Heart right ventricle (tissue), 16 donors: ENCODE results near the gene SRSF12. TPM values are rescaled to one million over a fixed set of nuclear protein-coding genes. Genes with fewer than 3 reads are reported as not detected.

Experiments used
- ATAC-seq, 8 donors: fragments of 200-7000 bp; cut with Tn5 transposase; one replicate each; pipeline ENCODE4 v1.9.1; 2020; ENCODE audit warnings: mild to moderate bottlenecking in 8 of 8, moderate library complexity in 8 of 8, moderate number of reproducible peaks in 1 of 8
- DNase-seq, 2 donors: peaks; one replicate each; pipeline ENCODE4 v3.0.0-alpha.2; 2020
- H3K27ac ChIP-seq, 10 donors: fragments of 200-600 bp; sonication (generic) in 2 of 10; one replicate each; pipeline versions ENCODE4 v1.5.0 to v1.8.0; 2020 to 2022; ENCODE audit warnings: mild to moderate bottlenecking in 3 of 10
- H3K27me3 ChIP-seq, 7 donors: fragments of 200-600 bp; one replicate each; pipeline ENCODE4 v1.8.0; 2021 to 2022; ENCODE audit warnings: mild to moderate bottlenecking in 2 of 7
- H3K36me3 ChIP-seq, 9 donors: fragments of 200-600 bp; sonication (generic) in 1 of 9; one replicate each; pipeline versions ENCODE4 v1.5.0 to v1.8.0; 2020 to 2022; ENCODE audit warnings: mild to moderate bottlenecking in 2 of 9
- H3K4me1 ChIP-seq, 9 donors: fragments of 200-600 bp; sonication (generic) in 1 of 9; one replicate each; pipeline versions ENCODE4 v1.5.0 to v1.8.0; 2020 to 2022; ENCODE audit warnings: mild to moderate bottlenecking in 4 of 9
- H3K4me3 ChIP-seq, 10 donors: fragments of 200-600 bp; sonication (generic) in 2 of 10; one replicate each; pipeline versions ENCODE4 v1.5.0 to v1.8.0; 2020 to 2022; ENCODE audit warnings: mild to moderate bottlenecking in 7 of 10, moderate library complexity in 2 of 10
- H3K9me3 ChIP-seq, 11 donors: fragments of 200-600 bp in 10 of 11; sonication (generic) in 2 of 11; one replicate each; pipeline versions ENCODE4 v1.5.0 to v1.8.0; 2013 to 2022; ENCODE audit warnings: mild to moderate bottlenecking in 2 of 11, control low read depth in 1 of 11, moderate library complexity in 1 of 11
- CTCF ChIP-seq, 9 donors: fragments of 200-600 bp; sonication (generic) in 2 of 9; IDR thresholded peaks; one replicate each; pipeline versions ENCODE4 v1.5.0 to v1.8.0; 2021 to 2022; ENCODE audit warnings: antibody characterized with exemption in 9 of 9, mild to moderate bottlenecking in 5 of 9, moderate library complexity in 1 of 9
- WGBS, 2 donors: extraction: QIAGEN DNeasy Blood & Tissue Kit; methylation state at CpG; one replicate each; pipeline ENCODE4 v1.1.7; 2013; ENCODE audit warnings: inconsistent platforms in 1 of 2; 5-methylcytosine and 5-hydroxymethylcytosine counted together
- intact Hi-C, 10 donors: fragments of 100-400 bp; cut with DNase I; formaldehyde crosslinking; loops; one replicate each; pipeline versions ENCODE4 v1.11.1 to v1.14.2; 2022
- polyA plus RNA-seq, 2 donors: library from polyadenylated mRNA; stranded (reverse); fragments of 200-250 nt; gene quantifications; one replicate each; pipeline ENCODE4 v1.2.3, GENCODE V29; 2013
- total RNA-seq, 10 donors: library from RNA; stranded (reverse); fragmentation: NEBNext Ultra II Directional in 3 of 10; extraction: Animal tissue kit (Norgen Biotek cat#: 25700) in 3 of 10; gene quantifications; one replicate each; pipeline versions ENCODE4 v1.2.1 to v1.2.4, GENCODE V29; 2021 to 2023
- donor health status: Arrhythmogenic right ventricular cardiomyopathy.
- donor health status: ischemic (EF 13 %, LVEDD 7.1; RV severe dilation, severe dysfunction).
- donor health status: healthy with polysubstance abuse.
- donor health status: DM: no; HTN: yes; CAD: no.
- donor health status: DM: no; HTN: no; CAD: no.
- donor health status: ischemic (EF 25% LVEDD 6.9; RV normal size, moderate dysfunction).
- donor health status: ischemic (EF 25% LVEDD 5.7; RV mildly dilated, moderate dysfunction).
- donor health status: healthy.
- donor health status: DM: yes; HTN: yes; CAD: no.
- donor health status: Ischemic cardiomyopathy.
- donor health status: ischemic (EF 35%, LVEDD 5.7; RV mildly dilated, moderate dysfunction).
- donor health status: nonischemic (EF 11% LVEDD 7.7; RV severe dilation, severe dysfunction).
- donor health status: DM: yes; HTN: yes; CAD: no.
- donor health status: PGD.
- donor health status: ischemic (EF 29% LVEDD 5.4; RV normal size, mild dysfunction).
- donor health status: nonischemic (EF 23%, LVEDD 6.1; RV moderate dilation, normal function).

SRSF12 gene
- total and polyA plus RNA-seq, 12 donors, result 0.06 to 0.47 (median 0.17) TPM; not detected in 2

GRCh38 chr6:89084542-89084941 lies 33.3 kb downstream of the SRSF12 start:
- Histone ChIP-seq H3K4me1 (peaks cover 3 to 58% (median 42%) of the 10 kb centered on the region in 9 donors), H3K27ac (peak overlapping the region in 2 of 10 donors; percentile 42 to 100)

GRCh38 chr6:89082486-89082891 lies 35.4 kb downstream of the SRSF12 start:
- TF ChIP-seq CTCF (IDR thresholded peaks at IDR 0.05), result no peak
- Histone ChIP-seq H3K27me3 (no peaks in the 10 kb centered on the region), H3K4me1 (peaks cover 3 to 58% (median 42%) of the 10 kb centered on the region in 9 donors), H3K36me3 (peaks cover 0 to 46% (median 25%) of the 10 kb centered on the region in 9 donors), H3K27ac (peak overlapping the region; percentile 99 to 100 (median 100)), H3K9me3 (no peaks in the 10 kb centered on the region), H3K4me3 (peak overlapping the region; percentile 79 to 99 (median 97))
- 1% methylated on average over 9 of the region's 9 CpGs for WGBS, 2 donors
- ATAC-seq (no peak), DNase-seq (no peak)
- intact Hi-C loops, result loop anchor here in 7 of 10 donors (2.0 to 10.0 kb wide), 10 partner anchors 35 to 272 kb away; partner anchors contain the start of genes UBE2J1 (in 5 of the 7), PM20D2 (in 1 of the 7) and SRSF12 (in 1 of the 7)

More at GRCh38 chr6:89084542-89084941, 33.3 kb downstream of the SRSF12 start:
- no peak for TF ChIP-seq CTCF (IDR thresholded peaks at IDR 0.05)
- H3K4me3 ChIP-seq, result peak overlapping the region in 5 of 10 donors; percentile 79 to 99 (median 98)
- H3K9me3 ChIP-seq, result no peaks in the 10 kb centered on the region
- no peaks in the 10 kb centered on the region for H3K27me3 ChIP-seq
- intact Hi-C loops, result loop anchor here in 7 of 10 donors (2.0 to 10.0 kb wide), 9 partner anchors 33 to 270 kb away; partner anchors contain the start of genes UBE2J1 (in 5 of the 7), PM20D2 (in 2 of the 7) and SRSF12 (in 1 of the 7)
- H3K36me3 ChIP-seq, result peaks cover 0 to 46% (median 25%) of the 10 kb centered on the region in 9 donors
- DNase-seq, result no peak
- no peak for ATAC-seq

- peaks cover 0 to 46% (median 25%) of the 10 kb centered on the region in 9 donors for H3K36me3 ChIP-seq
- peaks cover 3 to 50% (median 39%) of the 10 kb centered on the region in 9 donors for H3K4me1 ChIP-seq
- no peaks in the 10 kb centered on the region for H3K9me3 ChIP-seq
- 0% methylated on average over 59 to 69 of the region's 69 CpGs for WGBS, 2 donors
- H3K27ac ChIP-seq, result peak overlapping the region; percentile 99 to 100 (median 100)
- no peak for TF ChIP-seq CTCF (IDR thresholded peaks at IDR 0.05)
- ATAC-seq (peak; percentile 80 to 92 (median 84)), DNase-seq (peak; percentile 100)
- H3K27me3 ChIP-seq, result no peaks in the 10 kb centered on the region
- peak overlapping the region; percentile 79 to 99 (median 97) for H3K4me3 ChIP-seq
- intact Hi-C loops, result loop anchor here in 7 of 10 donors (2.0 to 10.0 kb wide), 12 partner anchors 36 to 273 kb away; partner anchors contain the start of genes UBE2J1 (in 5 of the 7), PM20D2 (in 1 of the 7) and SRSF12 (in 1 of the 7)
These were observed 36.2 kb downstream of the SRSF12 start for GRCh38 chr6:89081423-89082322.

GRCh38 chr6:89081129-89081422 lies 36.8 kb downstream of the SRSF12 start:
- Histone ChIP-seq H3K4me1 (peaks cover 3 to 44% (median 33%) of the 10 kb centered on the region in 9 donors), H3K4me3 (peak overlapping the region; percentile 79 to 99 (median 97)), H3K36me3 (peaks cover 0 to 40% (median 25%) of the 10 kb centered on the region in 9 donors), H3K27ac (peak overlapping the region; percentile 99 to 100 (median 100)), H3K9me3 (no peaks in the 10 kb centered on the region), H3K27me3 (no peaks in the 10 kb centered on the region)
- ATAC-seq (peak in 3 of 8 donors; percentile 0 to 32 (median 8)), DNase-seq (no peak)
- peak in 1 of 9 donors; percentile 15 for TF ChIP-seq CTCF (IDR thresholded peaks at IDR 0.05)
- intact Hi-C loops, result loop anchor here in 7 of 10 donors (2.0 to 10.0 kb wide), 11 partner anchors 36 to 274 kb away; partner anchors contain the start of genes UBE2J1 (in 5 of the 7), PM20D2 (in 1 of the 7) and SRSF12 (in 1 of the 7)
- 0 to 1% methylated on average over 33 to 36 of the region's 36 CpGs for WGBS, 2 donors
